OCI-LY3 (cell line): ENCODE data around the gene PRIM2.
"Not testable (repeated sequence)": the region's sequence is repeated elsewhere in the genome, so short reads cannot be mapped to it uniquely, and the experiment has no call there.

Experiments
- H2AFZ ChIP-seq: fragments of 200-600, 300-600 bp; shearing (Covaris generic); 2 replicates; pipeline ENCODE4 v1.6.0; 2014; ENCODE audit warnings: antibody characterized with exemption, low read depth, low read length
- H3K27ac ChIP-seq: fragments of 200-600, 300-600 bp; sonication (generic); 2 replicates; pipeline ENCODE4 v1.5.1; 2014; ENCODE audit warnings: mild to moderate bottlenecking, low read length, moderate library complexity, mixed read lengths
- H3K27me3 ChIP-seq: fragments of 200-600, 300-600 bp; sonication (generic); 2 replicates; pipeline ENCODE4 v1.6.1; 2014; ENCODE audit warnings: low read depth, low read length, mixed read lengths
- H3K36me3 ChIP-seq: fragments of 200-600, 300-600 bp; sonication (generic); replicated peaks from 2 replicates; pipeline ENCODE3; 2014; ENCODE audit warnings: low read depth, low read length, mixed read lengths
- H3K4me1 ChIP-seq: fragments of 300-600, 200-600 bp; sonication (generic); 2 replicates; pipeline ENCODE4 v1.6.1; 2014; ENCODE audit warnings: low read length, mixed read lengths
- H3K4me2 ChIP-seq: fragments of 200-600, 300-600 bp; sonication (generic); 2 replicates; pipeline ENCODE4 v1.6.1; 2014; ENCODE audit warnings: low read length, mixed read lengths
- H3K4me3 ChIP-seq: fragments of 300-600, 200-600 bp; sonication (generic); 2 replicates; pipeline ENCODE4 v1.5.1; 2014; ENCODE audit warnings: antibody characterized with exemption, mild to moderate bottlenecking, low read length, moderate library complexity
- H3K79me2 ChIP-seq: fragments of 300-600, 200-600 bp; shearing (Covaris generic); 2 replicates; pipeline ENCODE4 v1.6.1; 2014; ENCODE audit warnings: mild to moderate bottlenecking, low read length, mixed read lengths
- H3K9ac ChIP-seq: fragments of 300-600, 200-600 bp; shearing (Covaris generic); 2 replicates; pipeline ENCODE4 v1.6.0; 2014; ENCODE audit warnings: mild to moderate bottlenecking, low read length, moderate library complexity
- H3K9me3 ChIP-seq: fragments of 200-600, 300-600 bp; shearing (Covaris generic); 2 replicates; pipeline ENCODE4 v1.6.1; 2014; ENCODE audit warnings: low read length, mixed read lengths; ENCODE audit not compliant: insufficient read depth
- H4K20me1 ChIP-seq: fragments of 200-600, 300-600 bp; sonication (generic); 2 replicates; pipeline ENCODE4 v1.6.1; 2016; ENCODE audit warnings: low read length, mixed read lengths; ENCODE audit not compliant: insufficient read depth
- CTCF ChIP-seq: fragments of 200-600, 300-600 bp; sonication (generic); IDR thresholded peaks from 2 replicates; pipeline ENCODE4 v1.5.1; 2014; ENCODE audit warnings: antibody characterized with exemption, low read length, low read depth

The PRIM2 gene

GRCh38 chr6:57659794-57660193 lies 342.4 kb downstream of the PRIM2 start:
- H3K4me2 ChIP-seq, H3K9me3 ChIP-seq, H3K4me1 ChIP-seq, H3K27ac ChIP-seq, H3K36me3 ChIP-seq, H3K9ac ChIP-seq, H3K79me2 ChIP-seq, H2AFZ ChIP-seq, H4K20me1 ChIP-seq, H3K4me3 ChIP-seq, H3K27me3 ChIP-seq: not testable (repeated sequence)

GRCh38 chr6:57660940-57661339 lies 343.5 kb downstream of the PRIM2 start:
- not testable (repeated sequence) for H3K27ac ChIP-seq

GRCh38 chr6:57668108-57668507 lies 350.7 kb downstream of the PRIM2 start:
- not testable (repeated sequence) for H3K4me2 ChIP-seq, H3K4me3 ChIP-seq, H3K27ac ChIP-seq, H3K9ac ChIP-seq, H4K20me1 ChIP-seq, H3K9me3 ChIP-seq, H3K36me3 ChIP-seq, H3K79me2 ChIP-seq, H3K4me1 ChIP-seq, H2AFZ ChIP-seq, H3K27me3 ChIP-seq

More at GRCh38 chr6:57660940-57661339, 343.5 kb downstream of the PRIM2 start:
- not testable (repeated sequence) for H3K9me3 ChIP-seq, H3K27me3 ChIP-seq, H3K4me3 ChIP-seq, H3K4me1 ChIP-seq, H3K9ac ChIP-seq, H3K4me2 ChIP-seq, H3K36me3 ChIP-seq, H2AFZ ChIP-seq, H4K20me1 ChIP-seq, H3K79me2 ChIP-seq

GRCh38 chr6:57671237-57671636 lies 353.8 kb downstream of the PRIM2 start:
- not testable (repeated sequence) for H4K20me1 ChIP-seq, H3K9me3 ChIP-seq, H3K9ac ChIP-seq, H3K36me3 ChIP-seq, H3K27me3 ChIP-seq, H3K27ac ChIP-seq, H3K4me2 ChIP-seq, H3K4me1 ChIP-seq, H3K4me3 ChIP-seq, H2AFZ ChIP-seq, H3K79me2 ChIP-seq

GRCh38 chr6:57671937-57672627 lies 354.7 kb downstream of the PRIM2 start:
- H3K36me3 ChIP-seq, H2AFZ ChIP-seq, H3K27ac ChIP-seq, H4K20me1 ChIP-seq, H3K79me2 ChIP-seq, H3K9me3 ChIP-seq, H3K4me3 ChIP-seq, H3K4me2 ChIP-seq, H3K4me1 ChIP-seq, H3K27me3 ChIP-seq, H3K9ac ChIP-seq: not testable (repeated sequence)

- H4K20me1 ChIP-seq, H3K9ac ChIP-seq, H3K4me1 ChIP-seq, H3K9me3 ChIP-seq, H3K27me3 ChIP-seq, H3K79me2 ChIP-seq, H3K4me3 ChIP-seq, H3K4me2 ChIP-seq, H3K27ac ChIP-seq, H3K36me3 ChIP-seq, H2AFZ ChIP-seq: not testable (repeated sequence)
- TF ChIP-seq CTCF = 0 out of 2 replicates have a peak, but pooled peaks have one; percentile 19
These were observed 355.9 kb downstream of the PRIM2 start for GRCh38 chr6:57673281-57673680.

GRCh38 chr6:57675386-57675785 lies 358.0 kb downstream of the PRIM2 start:
- not testable (repeated sequence) for H3K79me2 ChIP-seq, H2AFZ ChIP-seq, H4K20me1 ChIP-seq, H3K36me3 ChIP-seq, H3K4me2 ChIP-seq, H3K9ac ChIP-seq, H3K27ac ChIP-seq, H3K27me3 ChIP-seq, H3K4me3 ChIP-seq, H3K4me1 ChIP-seq, H3K9me3 ChIP-seq

- not testable (repeated sequence) for H3K36me3 ChIP-seq, H3K27me3 ChIP-seq, H3K27ac ChIP-seq, H2AFZ ChIP-seq, H3K9me3 ChIP-seq, H3K4me1 ChIP-seq, H4K20me1 ChIP-seq, H3K4me3 ChIP-seq, H3K9ac ChIP-seq, H3K4me2 ChIP-seq, H3K79me2 ChIP-seq
These were observed 379.0 kb downstream of the PRIM2 start for GRCh38 chr6:57696382-57696781.
